Measurements from ENCODE around the gene RHOF.

Gene RHOF

DNA sequence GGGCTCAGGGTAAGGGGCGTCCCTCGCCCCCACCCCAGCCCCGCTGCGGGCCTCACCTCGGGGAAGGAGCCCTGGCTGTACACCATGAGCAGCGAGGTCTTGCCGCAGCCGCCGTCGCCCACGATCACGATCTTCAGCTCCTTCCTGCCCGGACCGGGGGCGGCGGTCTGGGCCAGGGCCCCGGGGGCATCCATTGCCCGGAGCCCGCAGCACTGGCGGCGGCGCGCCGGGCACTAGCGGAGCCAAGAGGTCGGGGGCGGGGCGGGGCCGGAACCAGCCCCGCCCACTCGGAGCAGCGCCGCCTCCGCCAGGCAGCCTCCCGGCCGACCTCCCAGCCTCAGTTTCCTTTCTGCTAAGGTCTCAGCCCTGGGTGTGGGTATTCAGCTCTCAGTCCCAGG, at the start of gene RHOF:
Gene RHOF, minus strand, starts transcription at position 249 of the 398 bp plus-strand sequence. Its CDS starts 55 bp downstream, at position 194.
- peak; percentile 61 for DNase-seq (ENCODE audit: low spot score)

GRCh38 chr12:121839993-121840761, 46.7 kb upstream of the RHOF start:
- DNase-seq (ENCODE audit: low spot score), result no peak

GRCh38 chr12:121839106-121839992, 45.9 kb upstream of the RHOF start:
- peak; percentile 100 for DNase-seq (ENCODE audit: low spot score)

DNA sequence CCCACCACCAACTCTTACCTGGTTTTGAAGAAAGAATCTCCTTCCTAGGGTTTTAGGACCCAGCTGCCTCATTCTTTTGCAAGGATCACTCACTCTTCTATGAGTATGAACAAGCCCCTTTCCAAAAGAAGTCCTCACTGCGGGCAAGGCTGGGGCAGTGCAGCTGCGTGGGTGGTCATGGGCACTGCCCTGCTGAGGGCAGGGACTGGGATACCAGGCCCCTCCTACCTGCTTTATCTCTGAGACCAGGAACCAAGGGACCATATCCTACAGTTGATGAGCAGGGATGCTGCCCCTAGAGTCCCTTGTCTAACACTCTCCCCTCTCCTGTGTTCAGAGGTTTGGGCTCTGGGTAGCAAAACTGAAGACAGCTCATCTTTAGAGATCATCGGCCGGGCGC, 44.6 kb upstream of the RHOF start:
- DNase-seq (ENCODE audit: low spot score), result no peak

DNA sequence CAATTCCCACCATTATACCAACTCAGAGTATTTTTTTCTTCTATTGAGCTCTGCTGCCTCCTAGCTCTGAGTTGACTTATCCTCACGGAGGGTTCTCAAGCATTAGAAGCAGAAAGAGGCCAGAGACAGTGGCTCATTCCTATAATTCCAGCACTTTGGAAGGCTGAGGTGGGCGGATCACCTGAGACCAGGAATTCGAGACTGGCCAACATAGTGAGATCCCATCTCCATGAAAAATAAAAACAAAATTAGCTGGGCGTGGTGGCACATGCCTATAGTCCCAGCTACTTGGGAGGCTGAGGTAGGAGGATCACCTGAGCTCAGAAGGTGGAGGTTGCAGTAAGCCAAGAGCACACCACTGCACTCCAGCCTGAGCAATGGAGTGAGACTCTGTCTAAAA, 44.2 kb upstream of the RHOF start:
- DNase-seq (ENCODE audit: low spot score), result no peak

DNA sequence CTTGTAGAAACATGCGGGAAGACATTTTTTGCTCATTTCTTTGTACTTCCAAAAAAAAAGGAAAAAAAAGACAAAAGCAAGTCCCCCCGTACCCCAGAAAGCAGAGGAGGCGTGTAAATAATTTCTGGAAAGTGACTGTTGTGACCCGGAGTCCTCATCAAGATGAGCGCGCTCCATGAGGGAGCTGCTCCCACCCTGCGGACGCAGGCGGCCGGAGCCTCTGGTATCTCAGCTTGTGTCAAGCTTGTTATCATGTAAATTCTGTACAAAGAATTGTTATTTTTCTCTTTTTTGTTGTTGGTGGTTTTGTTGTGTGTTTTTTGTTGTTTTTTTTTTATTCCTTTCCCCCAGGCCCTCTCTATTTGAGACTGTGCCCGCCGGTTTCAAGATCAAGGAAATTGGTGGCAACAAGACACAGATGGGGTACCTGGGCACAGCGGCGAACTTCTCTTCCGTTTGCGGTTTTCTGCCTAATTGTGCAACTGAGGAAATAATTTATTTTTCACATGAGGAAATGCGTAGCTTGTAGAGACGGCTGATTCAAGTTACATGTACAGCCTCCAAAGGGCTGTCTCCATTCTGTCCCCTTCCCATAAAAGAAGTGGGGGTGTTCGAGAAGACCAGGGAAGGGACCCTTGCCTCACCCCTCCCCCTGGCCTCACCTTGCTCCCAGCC, 38.2 kb upstream of the RHOF start:
- no peak for DNase-seq (ENCODE audit: low spot score)

DNA sequence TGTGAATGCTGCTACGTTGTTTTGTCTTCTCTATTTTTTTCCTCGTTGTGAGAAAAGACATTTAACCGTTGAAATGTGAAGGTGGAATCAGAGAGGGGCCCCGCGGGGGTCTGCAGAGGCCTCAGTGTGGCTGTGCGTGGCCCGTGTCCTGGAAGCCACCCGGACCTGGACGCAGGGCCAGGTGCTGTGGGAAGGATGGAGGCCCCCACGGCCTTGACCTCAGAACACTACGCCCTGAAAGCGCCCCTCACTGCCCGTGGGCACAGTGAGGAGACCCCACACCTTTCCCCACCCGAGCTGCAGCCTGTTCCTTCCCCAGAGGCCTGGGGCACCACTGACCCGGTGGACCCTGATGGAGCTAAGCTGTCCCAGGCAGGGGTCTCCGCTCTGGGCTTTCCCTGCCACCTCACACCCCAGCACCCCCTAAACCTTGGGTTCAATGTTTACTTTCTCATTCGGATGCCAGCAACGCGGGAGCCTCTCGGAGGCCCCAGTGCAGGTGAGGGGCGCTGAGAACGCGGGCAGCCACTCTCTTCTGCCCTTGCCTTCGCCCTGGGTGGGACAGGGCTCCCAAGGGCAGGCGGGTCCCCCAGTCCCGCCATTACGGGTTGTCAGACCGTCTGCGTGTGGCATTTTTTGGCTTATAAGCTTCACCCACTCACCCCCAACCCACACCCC, 37.2 kb upstream of the RHOF start:
- no peak for DNase-seq (ENCODE audit: low spot score)

- no peak for DNase-seq (ENCODE audit: low spot score)
These were observed 36.6 kb upstream of the RHOF start for GRCh38 chr12:121830134-121830533.

GRCh38 chr12:121829250-121829918, 35.9 kb upstream of the RHOF start:
- no peak for DNase-seq (ENCODE audit: low spot score)

DNA sequence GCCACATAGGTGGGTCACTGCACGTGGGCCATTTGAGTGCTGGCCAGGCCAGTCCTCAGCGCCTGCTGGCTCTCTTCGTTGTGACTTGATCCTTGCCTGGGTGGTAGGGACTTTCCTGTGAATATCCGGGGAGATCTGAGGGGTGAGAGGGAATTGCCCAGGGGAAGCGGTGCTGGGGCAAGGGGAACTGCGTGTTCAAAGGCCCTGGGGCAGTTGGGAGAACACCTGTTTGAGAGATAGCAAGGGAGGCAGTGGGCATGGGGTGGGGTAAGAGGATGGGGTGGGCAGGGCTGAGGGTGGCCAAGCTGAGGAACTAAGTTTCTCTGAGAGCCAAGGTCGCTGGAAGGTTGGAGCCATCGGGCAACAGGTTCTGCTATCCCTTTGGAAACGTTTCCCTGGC, 35.3 kb upstream of the RHOF start:
- no peak for DNase-seq (ENCODE audit: low spot score)

GRCh38 chr12:121828306-121828705, 34.8 kb upstream of the RHOF start:
- no peak for DNase-seq (ENCODE audit: low spot score)

DNA sequence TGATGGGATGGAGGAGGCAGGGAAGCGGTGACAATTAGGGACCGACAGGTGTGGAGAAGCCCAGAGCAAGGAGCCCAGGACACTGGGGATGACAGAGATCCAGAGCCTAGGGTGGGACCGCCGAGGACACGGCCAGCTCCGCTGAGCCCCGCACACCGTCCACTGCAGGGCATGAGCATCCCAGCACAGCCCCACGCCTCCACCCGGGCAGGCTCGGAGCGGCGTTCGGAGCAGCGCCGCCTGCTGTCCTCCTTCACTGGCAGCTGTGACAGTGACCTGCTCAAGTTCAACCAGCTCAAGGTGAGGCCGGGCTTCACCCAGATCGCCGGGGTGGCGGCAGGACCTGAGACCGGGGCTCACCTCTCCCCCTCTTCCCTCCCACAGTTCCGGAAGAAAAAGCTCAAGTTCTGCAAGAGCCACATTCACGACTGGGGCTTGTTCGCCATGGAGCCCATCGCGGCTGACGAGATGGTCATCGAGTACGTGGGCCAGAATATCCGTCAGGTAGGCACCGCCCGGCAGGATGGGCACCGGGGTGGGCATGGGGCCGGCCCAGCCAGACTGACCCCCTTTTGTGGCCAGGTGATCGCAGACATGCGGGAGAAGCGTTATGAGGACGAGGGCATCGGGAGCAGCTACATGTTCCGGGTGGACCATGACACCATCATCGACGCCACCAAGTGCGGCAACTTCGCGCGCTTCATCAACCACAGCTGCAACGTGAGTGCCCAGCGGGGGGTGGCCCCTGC, 34.0 kb upstream of the RHOF start:
- no peak for DNase-seq (ENCODE audit: low spot score)

GRCh38 chr12:121826318-121827150, 33.0 kb upstream of the RHOF start:
- no peak for DNase-seq (ENCODE audit: low spot score)

DNA sequence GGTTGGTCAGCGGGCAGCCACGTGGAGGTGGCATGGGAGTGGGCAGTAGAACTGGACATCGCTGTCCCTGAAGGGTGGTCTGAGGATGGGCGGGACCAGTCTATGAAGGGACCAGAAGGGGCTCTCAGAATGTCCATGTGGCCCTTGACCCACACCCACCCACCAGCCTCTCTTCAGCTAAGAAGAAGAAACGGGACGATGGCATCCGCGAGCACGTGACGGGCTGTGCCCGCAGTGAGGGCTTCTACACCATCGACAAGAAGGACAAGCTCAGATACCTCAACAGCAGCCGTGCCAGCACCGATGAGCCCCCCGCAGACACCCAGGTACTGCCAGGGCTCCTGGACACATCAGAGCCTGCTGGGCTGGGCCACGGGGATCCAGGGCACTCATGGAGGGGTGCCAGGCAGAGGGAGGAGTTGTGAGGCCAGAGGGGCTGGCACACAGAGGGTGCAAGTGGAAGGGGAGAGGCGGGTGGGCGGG, 31.6 kb upstream of the RHOF start:
- no peak for DNase-seq (ENCODE audit: low spot score)

GRCh38 chr12:121823727-121824115, 30.2 kb upstream of the RHOF start:
- DNase-seq (ENCODE audit: low spot score), result no peak

- no peak for DNase-seq (ENCODE audit: low spot score)
These were observed 29.7 kb upstream of the RHOF start for GRCh38 chr12:121823101-121823726.

DNA sequence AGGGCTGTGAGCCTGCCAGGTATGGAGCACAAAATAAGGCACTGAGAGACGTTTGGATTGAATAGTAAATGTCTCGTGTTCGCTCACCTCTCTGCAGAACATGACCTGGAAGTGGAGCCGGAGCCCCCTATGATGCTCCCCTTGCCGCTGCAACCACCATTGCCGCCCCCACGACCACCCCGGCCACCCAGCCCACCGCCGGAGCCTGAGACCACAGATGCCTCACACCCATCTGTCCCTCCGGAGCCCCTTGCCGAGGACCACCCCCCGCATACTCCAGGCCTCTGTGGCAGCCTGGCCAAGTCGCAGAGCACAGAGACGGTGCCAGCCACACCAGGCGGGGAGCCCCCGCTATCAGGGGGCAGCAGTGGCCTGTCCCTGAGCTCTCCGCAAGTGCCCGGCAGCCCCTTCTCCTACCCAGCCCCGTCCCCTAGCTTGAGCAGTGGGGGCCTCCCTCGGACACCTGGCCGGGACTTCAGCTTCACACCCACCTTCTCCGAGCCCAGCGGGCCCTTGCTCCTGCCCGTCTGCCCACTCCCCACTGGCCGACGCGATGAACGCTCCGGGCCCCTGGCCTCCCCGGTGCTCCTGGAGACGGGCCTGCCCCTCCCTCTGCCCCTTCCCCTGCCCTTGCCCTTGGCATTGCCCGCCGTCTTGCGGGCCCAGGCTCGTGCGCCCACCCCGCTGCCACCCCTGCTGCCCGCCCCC, 29.1 kb upstream of the RHOF start:
- no peak for DNase-seq (ENCODE audit: low spot score)

- no peak for DNase-seq (ENCODE audit: low spot score)
These were observed 26.6 kb upstream of the RHOF start for GRCh38 chr12:121820056-121820455.
